ENCODE data around the gene SWT1. TPM values are rescaled to one million over a fixed set of nuclear protein-coding genes. Genes with fewer than 3 reads are reported as not detected.
"Not testable (repeated sequence)": the region's sequence is repeated elsewhere in the genome, so short reads cannot be mapped to it uniquely, and the experiment has no call there.

SWT1 gene
- total RNA-seq, 1 experiment from 2014 or later: 2.3 TPM

DNA sequence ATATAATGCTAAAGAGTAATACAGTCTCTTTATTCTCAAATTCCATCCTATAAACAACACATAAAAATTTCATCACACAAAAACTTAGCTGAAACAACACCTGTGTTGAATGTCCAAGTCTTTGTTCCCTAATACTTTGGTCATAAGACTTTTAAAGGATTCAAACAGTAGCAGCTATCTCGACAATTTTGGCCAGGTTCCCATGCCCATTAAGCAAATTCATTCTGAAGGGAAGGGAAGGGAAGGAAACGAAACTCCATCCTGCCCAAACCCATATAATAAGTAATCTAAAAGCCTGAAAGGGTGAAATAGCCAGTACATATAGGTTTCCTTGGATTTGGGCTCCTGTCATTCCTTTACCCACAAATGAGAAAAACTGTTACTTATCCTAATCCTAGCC is 152.6 kb downstream of the SWT1 start:
- no peak for DNase-seq (ENCODE audit: low read depth)
- in situ Hi-C loops (cut with HindIII; ENCODE audit: low pct_unique_long_range_greater_than_20kb, low sequenced_read_pairs): no loop called here

DNA sequence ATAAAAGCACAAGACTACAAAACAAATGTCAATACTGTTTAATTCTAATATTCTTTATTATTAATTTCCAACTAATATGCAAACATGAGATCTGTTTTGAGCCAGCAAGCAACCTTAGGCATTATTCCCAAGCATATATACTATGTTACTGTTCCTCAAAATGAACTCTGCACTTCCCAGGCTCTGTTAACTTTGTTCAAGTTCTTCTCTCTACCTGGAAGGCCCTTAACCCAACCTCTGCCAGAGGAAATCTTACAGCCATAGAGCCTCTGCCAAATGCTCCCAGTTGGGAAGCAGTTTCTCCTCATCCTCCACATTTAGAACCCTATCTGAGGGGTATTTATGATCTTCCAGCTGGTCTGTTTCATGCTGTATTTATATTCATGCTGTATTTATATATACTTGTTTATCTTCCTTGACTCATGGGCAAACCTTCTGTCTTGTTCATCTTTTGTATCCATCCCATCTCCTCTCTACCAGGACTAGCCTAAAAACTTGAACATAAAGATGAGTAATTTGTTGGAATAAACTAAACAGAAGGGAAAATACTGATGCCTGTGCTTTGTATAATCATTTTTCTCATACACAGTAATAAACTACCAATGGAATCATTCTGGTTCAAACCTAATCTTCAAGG is 154.7 kb downstream of the SWT1 start:
- in situ Hi-C loops (cut with HindIII; ENCODE audit: low pct_unique_long_range_greater_than_20kb, low sequenced_read_pairs): no loop called here
- DNase-seq (ENCODE audit: low read depth): no peak

GRCh38 chr1:185312361-185313138 is 155.6 kb downstream of the SWT1 start:
- DNase-seq (ENCODE audit: low read depth): no peak
- in situ Hi-C loops (cut with HindIII; ENCODE audit: low pct_unique_long_range_greater_than_20kb, low sequenced_read_pairs): no loop called here

DNA sequence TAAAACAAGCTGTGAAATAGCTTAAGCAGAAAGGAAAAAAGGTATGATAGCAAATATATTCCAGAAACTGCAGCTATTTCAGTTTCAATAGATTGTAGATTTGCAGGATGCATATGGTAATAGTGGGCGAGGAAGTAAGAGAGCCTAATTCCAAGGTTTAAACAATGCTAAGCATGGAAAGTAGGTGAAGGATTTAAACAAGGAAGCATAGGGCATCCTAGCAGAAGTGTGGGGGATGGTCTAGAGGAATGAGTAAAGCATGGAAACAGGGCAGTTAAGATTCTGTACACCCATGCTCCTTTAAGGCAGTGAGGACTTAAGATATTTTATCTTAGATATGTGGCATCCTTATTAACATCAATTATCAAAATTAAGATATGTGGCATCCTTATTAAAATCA is 157.4 kb downstream of the SWT1 start:
- in situ Hi-C loops (cut with HindIII; ENCODE audit: low pct_unique_long_range_greater_than_20kb, low sequenced_read_pairs): no loop called here
- DNase-seq (ENCODE audit: low read depth): peak; percentile 26

GRCh38 chr1:185315445-185316071 is 158.6 kb downstream of the SWT1 start:
- no peak for DNase-seq (ENCODE audit: low read depth)
- in situ Hi-C loops (cut with HindIII; ENCODE audit: low pct_unique_long_range_greater_than_20kb, low sequenced_read_pairs): no loop called here

- DNase-seq (ENCODE audit: low read depth): peak; percentile 81
- in situ Hi-C loops (cut with HindIII; ENCODE audit: low pct_unique_long_range_greater_than_20kb, low sequenced_read_pairs): no loop called here
Measured at GRCh38 chr1:185316163-185317033, 159.4 kb downstream of the SWT1 start.

GRCh38 chr1:185317034-185317885 is 160.3 kb downstream of the SWT1 start, which contains the start of gene IVNS1ABP:
TSS of gene IVNS1ABP (minus strand) at chr1:185317243. CDS start at chr1:185309493, 7,750 bp downstream.
- in situ Hi-C loops (cut with HindIII; ENCODE audit: low pct_unique_long_range_greater_than_20kb, low sequenced_read_pairs): no loop called here
- peak; percentile 95 for DNase-seq (ENCODE audit: low read depth)

- no peak for DNase-seq (ENCODE audit: low read depth)
- in situ Hi-C loops (cut with HindIII; ENCODE audit: low pct_unique_long_range_greater_than_20kb, low sequenced_read_pairs): no loop called here
Measured at GRCh38 chr1:185317886-185318310, 160.9 kb downstream of the SWT1 start.

DNA sequence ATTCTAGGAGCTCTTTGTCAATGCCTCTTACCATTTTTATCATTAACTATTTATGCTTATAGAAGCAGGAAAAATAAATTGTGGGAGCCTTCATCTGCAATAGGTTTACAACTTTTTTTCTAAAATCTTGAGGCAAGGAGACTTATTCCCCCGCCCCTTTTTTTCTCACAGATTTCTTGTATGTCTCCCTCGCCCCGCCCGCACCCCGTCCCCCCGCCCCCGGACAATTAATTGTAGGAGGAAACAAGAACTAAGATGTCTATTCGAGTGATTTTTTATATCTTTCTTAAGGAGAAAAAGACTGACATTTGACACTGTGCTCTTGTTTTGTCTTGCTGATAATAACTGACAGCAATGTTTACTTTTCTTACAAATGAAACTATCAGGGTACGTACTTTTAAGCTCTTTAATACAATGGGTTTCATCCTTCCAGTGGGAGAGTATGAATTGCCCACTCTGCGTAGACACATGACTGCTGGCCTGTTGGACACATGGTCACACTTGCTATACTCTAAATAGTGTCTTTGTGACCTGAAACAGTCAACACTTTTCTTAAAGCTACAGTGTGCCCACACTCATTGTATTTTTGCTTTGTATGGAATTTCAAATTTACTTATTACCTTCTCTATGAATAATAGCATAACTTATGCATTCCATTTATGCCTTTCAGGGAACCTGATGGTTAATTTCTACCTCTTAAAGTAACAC is 161.6 kb downstream of the SWT1 start:
- DNase-seq (ENCODE audit: low read depth): no peak
- in situ Hi-C loops (cut with HindIII; ENCODE audit: low pct_unique_long_range_greater_than_20kb, low sequenced_read_pairs): no loop called here

GRCh38 chr1:185319139-185319475 is 162.1 kb downstream of the SWT1 start:
- in situ Hi-C loops (cut with HindIII; ENCODE audit: low pct_unique_long_range_greater_than_20kb, low sequenced_read_pairs): no loop called here
- no peak for DNase-seq (ENCODE audit: low read depth)

DNA sequence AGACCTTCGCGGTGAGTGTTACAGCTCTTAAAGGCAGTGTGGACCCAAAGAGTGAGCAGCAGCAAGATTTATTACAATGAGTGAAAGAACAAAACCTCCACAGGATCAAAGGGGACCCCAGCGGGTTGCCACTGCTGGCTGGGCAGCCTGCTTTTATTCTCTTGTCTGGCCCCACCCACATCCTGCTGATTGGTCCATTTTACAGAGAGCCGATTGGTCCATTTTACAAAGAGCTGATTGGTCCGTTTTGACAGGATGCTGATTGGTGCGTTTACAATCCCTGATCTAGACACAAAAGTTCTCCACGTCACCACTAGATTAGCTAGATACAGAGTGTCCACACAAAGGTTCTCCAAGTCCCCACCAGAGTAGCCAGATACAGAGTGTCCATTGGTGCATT is 164.1 kb downstream of the SWT1 start:
- in situ Hi-C loops (cut with HindIII; ENCODE audit: low pct_unique_long_range_greater_than_20kb, low sequenced_read_pairs): not testable (repeated sequence)

DNA sequence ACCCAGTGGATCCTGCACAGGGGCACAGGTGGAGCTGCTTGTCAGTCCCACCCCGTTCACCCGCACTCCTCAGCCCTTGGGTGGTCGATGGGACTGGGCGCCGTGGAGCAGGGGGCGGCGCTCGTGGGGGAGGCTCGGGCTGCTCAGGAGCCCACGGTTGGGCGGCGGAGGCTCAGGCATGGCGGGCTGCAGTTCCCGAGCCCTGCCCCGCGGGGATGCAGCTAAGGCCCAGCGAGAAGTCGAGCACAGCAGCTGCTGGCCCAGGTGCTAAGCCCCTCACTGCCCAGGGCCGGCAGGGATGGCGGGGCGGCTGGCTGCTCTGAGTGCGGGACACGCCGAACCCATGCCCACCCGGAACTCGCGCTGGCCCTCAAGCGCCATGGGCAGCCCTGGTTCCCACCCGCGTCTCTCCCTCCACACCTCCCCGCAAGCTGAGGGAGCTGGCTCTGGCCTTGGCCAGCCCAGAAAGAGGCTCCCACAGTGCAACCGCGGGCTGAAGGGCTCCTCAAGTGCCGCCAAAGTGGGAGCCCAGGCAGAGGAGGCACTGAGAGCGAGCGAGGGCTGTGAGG is 164.8 kb downstream of the SWT1 start:
- in situ Hi-C loops (cut with HindIII; ENCODE audit: low pct_unique_long_range_greater_than_20kb, low sequenced_read_pairs); DNase-seq (ENCODE audit: low read depth): not testable (repeated sequence)

More for the DNA sequence above, 164.1 kb downstream of the SWT1 start:
- DNase-seq (ENCODE audit: low read depth): not testable (repeated sequence)

GRCh38 chr1:185322636-185323035 is 165.7 kb downstream of the SWT1 start:
- DNase-seq (ENCODE audit: low read depth): no peak
- in situ Hi-C loops (cut with HindIII; ENCODE audit: low pct_unique_long_range_greater_than_20kb, low sequenced_read_pairs): no loop called here

GRCh38 chr1:185324118-185324517 is 167.2 kb downstream of the SWT1 start:
- no peak for DNase-seq (ENCODE audit: low read depth)
- in situ Hi-C loops (cut with HindIII; ENCODE audit: low pct_unique_long_range_greater_than_20kb, low sequenced_read_pairs): no loop called here

- peak; percentile 26 for DNase-seq (ENCODE audit: low read depth)
- in situ Hi-C loops (cut with HindIII; ENCODE audit: low pct_unique_long_range_greater_than_20kb, low sequenced_read_pairs): no loop called here
Measured at GRCh38 chr1:185325413-185325812, 168.4 kb downstream of the SWT1 start.

DNA sequence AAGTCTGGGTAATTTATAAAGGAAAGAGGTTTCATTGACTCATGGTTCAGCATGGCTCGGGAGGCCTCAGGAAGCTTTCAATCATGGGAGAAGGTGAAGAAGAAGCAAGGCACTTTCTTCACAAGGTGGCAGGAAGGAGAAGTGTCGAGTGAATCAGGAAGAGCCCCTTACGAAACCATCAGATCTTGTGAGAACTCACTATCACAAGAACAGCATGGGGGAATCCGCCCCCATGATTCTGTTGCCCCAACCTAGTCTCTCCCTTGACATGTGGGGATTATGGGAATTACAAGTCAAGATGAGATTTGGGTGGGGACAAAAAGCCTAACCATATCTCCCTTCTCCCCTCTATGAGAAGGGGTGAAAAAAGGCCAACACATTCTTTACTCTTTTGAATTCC is 171.3 kb downstream of the SWT1 start:
- DNase-seq (ENCODE audit: low read depth): no peak
- in situ Hi-C loops (cut with HindIII; ENCODE audit: low pct_unique_long_range_greater_than_20kb, low sequenced_read_pairs): no loop called here

- in situ Hi-C loops (cut with HindIII; ENCODE audit: low pct_unique_long_range_greater_than_20kb, low sequenced_read_pairs): no loop called here
- DNase-seq (ENCODE audit: low read depth): no peak
Measured at GRCh38 chr1:185334182-185334581, 177.2 kb downstream of the SWT1 start.

All from Caki2 (cell line).